Hippocampal formation (tissue), 2 donors: ENCODE results near the gene FASTK.
"Not testable (repeated sequence)": the region's sequence is repeated elsewhere in the genome, so short reads cannot be mapped to it uniquely, and the experiment has no call there.

Source experiments
- DNase-seq, 2 donors: peaks; one replicate each; lab custom pipeline; 2025; lab: John Stamatoyannopoulos, UW

The FASTK gene

GRCh38 chr7:151028131-151028947 is 52.3 kb downstream of the FASTK start, which contains the start of gene ABCB8:
TSS of gene ABCB8 (plus strand) at chr7:151028450. CDS start at chr7:151028516, 66 bp downstream.
- DNase-seq: peak; percentile 95 to 96

GRCh38 chr7:151027728-151028130 is 52.9 kb downstream of the FASTK start:
- DNase-seq: not testable (repeated sequence)

DNA sequence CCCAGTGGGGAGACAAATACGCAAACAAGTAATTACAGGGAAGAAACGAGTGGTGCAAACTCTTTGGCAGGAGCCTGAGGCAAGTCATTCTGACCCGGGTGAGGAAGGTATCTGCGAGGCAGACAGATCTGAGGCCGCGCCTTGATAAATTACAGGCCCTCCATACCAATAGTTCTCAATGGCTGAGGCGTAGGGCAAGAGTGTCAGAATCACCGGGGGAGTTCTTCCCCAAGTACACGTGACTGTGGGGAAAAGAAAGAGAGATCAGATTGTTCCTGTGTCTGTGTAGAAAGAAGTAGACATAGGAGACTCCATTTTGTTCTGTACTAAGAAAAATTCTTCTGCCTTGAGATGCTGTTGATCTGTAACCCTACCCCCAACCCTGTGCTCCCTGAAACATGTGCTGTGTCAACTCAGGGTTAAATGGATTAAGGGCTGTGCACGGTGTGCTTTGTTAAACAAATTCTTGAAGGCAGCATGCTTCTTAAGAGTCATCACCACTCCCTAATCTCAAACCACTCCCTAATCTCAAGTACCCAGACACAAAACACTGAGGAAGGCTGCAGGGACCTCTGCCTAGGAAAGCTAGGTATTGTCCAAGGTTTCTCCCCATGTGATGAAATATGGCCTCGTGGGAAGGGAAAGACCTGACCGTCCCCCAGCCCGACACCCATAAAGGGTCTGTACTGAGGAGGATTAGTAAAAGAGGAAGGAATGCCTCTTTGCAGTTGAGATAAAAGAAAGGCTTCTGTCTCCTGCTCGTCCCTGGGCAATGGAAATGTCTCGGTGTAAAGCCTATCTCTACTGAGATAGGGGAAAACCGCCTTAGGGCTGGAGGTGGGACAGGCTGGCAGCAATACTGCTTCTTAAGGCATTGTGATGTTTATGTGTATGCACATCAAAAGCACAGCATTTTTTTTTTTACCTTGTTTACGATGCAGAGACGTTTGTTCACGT is 53.6 kb downstream of the FASTK start:
- DNase-seq: not testable (repeated sequence)
